GM19193 (cell line): ENCODE data around the gene LRR1.

Experiments used
- POLR2A ChIP-seq: IDR thresholded peaks from 4 replicates; pipeline ENCODE4 v1.6.1; 2011; ENCODE audit not compliant: insufficient read depth, insufficient read length; ENCODE audit errors: extremely low read depth

Gene LRR1

DNA sequence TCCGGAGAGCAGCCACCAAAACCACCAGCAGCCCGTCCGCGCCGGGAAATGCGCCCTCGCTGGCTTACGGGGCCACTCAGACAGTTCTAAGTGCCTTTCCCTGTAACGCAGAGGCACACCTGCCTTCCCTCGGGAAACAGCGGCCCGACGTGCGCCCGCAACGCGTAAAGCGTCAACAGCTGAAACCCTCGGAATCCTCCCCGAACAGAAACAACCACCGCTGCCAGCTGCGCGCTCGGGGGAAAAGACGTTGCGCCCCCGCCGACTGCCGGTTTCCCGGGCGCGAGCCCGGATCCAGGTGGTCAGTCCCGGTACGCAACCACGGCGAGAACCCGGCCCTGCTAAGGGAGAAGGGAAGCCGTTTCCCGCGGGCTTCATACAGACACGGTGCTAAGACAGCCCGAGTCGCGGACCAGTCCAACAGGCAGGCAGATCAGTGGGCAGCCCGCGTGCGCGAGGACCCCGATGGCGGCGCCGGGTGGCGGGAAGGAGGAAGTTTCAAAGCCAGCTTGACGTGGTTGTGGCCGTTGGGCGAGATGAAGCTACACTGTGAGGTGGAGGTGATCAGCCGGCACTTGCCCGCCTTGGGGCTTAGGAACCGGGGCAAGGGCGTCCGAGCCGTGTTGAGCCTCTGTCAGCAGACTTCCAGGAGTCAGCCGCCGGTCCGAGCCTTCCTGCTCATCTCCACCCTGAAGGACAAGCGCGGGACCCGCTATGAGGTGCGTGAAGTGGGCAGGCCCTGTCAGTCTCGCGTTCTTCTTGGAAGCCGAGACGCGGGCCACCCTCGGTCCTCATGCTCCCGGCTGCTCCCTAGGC is at the start of gene LRR1:
Gene LRR1 (plus strand): TSS at position 456 of the 816 bp plus-strand sequence. CDS start 81 bp downstream, at position 537.
- peak; percentile 89 for TF ChIP-seq POLR2A

DNA sequence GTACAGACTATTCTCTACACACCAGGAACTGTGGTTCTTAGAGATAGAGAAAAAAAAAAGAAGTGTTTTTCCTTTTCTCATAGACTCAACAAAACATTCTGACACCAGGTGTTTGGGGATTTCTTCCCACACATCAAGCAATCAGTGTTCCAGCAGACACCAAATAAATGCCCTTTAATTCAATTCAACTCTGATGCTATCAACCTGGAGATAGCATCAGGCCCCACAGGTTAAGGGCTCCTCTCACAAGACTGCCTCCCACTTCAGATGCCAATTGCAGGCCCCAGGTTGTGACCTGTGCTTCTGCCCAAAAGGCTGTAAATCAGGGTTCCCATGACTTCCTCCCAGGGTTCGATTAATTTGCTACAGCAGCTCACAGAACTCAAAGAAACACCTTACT is 49.3 kb upstream of the LRR1 start:
- TF ChIP-seq POLR2A: no peak

DNA sequence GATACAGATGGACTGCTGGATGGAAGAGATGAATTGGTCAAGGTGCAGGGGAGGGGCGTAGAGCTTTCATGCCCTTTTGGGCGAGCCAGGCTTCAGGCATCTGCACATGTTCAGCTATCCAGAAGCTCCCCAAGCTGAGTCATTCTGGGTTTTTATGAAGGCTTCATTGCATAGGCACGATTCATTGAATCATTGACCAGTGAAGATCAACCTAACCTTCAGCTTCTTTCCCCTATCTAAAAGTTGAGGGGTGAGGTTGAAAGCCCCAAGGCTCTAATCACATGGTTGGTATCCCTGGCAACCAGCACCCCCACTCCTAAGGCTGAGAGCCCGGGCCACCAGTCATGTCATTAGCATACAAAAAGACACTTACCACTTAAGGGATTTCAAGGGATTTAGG is 48.9 kb upstream of the LRR1 start:
- no peak for TF ChIP-seq POLR2A

DNA sequence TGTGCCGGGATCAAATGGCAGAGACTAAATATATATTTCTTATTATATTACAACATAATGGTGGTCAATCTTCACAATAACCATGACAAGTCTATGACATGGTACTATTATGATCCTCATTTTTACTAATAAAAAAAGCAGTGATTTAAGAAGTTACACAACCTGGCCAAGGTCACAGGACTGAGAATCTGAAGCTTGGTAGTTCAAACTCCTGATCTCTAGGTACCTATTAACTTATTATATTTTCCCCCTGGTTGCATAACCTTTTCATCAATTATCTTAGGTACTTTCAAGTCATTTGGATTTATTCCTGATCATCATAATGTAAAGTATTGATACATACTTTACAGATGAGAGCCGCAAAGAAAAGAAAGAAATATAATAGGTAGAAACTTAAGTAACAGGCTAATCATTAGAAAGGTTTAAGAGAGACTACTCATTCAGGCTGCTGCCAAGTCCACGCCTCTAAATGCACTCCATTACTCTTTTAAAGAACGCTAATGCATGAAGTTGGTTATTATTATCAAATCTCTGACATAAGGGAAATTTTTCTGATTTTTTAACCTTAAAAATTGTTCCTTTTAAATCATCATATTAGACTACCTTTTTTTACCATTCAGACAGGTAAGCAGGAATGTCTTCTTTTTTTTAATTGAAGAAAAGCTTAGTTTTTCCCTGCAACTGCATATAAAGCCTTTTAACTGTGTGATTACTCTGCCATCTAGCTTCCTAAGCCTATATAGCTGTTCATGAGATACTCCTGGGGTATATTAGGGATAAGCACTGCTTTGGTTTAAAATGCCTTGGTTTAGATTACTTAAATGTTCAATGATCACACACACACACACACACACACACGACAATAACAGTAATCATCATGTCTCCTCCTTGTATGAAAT is 48.2 kb upstream of the LRR1 start:
- TF ChIP-seq POLR2A: no peak

GRCh38 chr14:49551569-49551968 is 47.2 kb upstream of the LRR1 start:
- TF ChIP-seq POLR2A: no peak

DNA sequence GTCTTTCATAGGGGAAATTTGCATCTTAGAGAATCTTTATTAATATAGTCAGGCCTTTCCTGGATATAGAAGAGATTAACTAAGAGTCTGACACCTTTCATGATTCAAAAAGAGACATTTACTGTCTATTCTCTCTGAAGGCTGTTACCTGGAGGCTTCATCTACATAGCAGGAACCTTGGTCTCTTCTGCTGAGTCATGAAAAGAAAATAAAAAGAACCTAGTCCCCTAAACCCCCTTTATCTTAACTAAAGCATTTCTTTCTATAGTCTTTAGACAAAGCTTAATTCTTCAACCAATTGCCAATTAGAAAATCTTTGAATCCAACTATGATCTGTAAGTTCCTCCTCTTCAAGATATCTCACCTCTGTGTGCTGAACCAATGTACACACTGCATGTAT is 45.6 kb upstream of the LRR1 start:
- TF ChIP-seq POLR2A: no peak

DNA sequence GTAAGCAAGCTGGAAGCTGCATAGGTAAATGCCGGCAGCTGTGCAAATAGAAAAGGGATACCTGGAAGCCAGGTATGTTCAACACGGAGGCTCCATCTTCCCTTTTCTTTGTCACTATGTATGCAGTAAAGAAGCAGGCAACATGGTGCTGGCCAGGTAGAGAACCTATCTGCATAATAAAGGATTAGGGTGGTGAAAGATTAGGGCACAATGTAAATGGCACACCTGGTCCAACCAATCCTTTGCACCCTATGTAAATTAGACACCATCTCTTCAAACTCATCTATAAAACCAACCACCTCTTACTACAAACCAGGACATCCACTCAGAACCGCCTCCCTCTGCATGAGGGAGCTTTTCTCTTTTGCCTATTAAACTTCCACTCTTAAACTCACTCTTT is 44.8 kb upstream of the LRR1 start:
- no peak for TF ChIP-seq POLR2A

GRCh38 chr14:49559979-49560768 is 38.6 kb upstream of the LRR1 start:
- no peak for TF ChIP-seq POLR2A

DNA sequence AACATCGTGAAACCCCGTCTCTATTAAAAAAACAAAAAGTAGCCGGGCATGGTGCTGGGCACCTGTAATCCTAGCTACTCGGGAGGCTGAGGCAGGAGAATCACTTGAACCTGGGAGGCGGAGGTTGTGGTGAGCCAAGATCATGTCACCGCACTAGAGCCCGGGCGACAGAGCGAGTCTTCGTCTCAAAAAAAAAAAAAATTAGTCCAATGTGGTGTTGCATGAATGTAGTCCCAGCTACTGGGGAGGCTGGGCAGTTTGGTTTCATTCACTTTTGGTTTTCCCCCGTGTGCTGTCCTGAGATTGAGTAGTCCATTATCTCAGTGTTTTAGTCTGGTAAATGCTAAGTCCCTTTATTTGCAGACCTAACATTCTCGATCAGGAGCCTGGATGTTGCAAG is 32.0 kb upstream of the LRR1 start:
- TF ChIP-seq POLR2A: no peak

GRCh38 chr14:49569281-49569680 is 29.5 kb upstream of the LRR1 start:
- TF ChIP-seq POLR2A: no peak

GRCh38 chr14:49574038-49574437 is 24.7 kb upstream of the LRR1 start:
- no peak for TF ChIP-seq POLR2A

DNA sequence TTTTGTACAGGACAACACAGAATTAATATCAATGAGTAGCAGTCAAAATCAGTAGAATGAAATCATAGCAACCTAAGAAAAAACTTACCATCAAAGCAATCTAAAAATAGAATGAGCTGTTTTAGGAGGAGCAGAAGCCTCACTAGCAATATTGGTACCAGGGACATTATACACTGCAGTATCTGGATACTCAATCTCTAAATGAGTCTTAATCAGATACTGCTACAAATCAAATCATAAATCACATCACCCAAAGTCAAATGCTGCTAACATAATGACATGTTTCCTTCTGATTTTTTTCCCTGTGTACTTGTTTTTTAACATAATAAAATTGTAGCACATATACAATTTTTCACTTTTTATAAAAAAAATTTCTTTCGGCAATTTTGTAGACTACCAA is 20.6 kb upstream of the LRR1 start:
- no peak for TF ChIP-seq POLR2A

DNA sequence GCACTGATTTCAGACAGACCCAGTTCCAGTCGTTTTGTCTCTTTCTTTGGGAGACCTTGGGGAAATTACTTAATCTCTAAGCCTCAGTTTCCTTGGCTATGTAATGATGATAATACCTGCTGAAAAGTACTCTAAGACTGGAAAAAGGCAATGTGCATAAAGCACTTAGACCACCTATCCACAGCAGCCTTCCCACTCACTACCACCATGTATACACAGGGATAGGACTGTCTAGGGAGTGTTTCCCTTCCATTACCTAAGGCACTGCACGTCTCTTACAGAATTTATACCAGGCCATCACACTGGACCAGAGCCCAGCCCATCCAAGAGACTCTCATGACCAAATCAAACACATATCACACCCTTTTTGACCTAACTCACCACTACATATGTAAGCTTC is 18.9 kb upstream of the LRR1 start:
- TF ChIP-seq POLR2A: no peak

- TF ChIP-seq POLR2A: no peak
Observed at GRCh38 chr14:49581209-49582112, 17.3 kb upstream of the LRR1 start.
